ENCODE results near the gene SOX12. TPM values are rescaled to one million over a fixed set of nuclear protein-coding genes. Genes with fewer than 3 reads are reported as not detected.

The SOX12 gene
- total and polyA plus RNA-seq, 2 donors (not counting 1 experiment from before 2014, with no cell fraction given) = 5.3 to 13.6 TPM

- ATAC-seq (ENCODE audit: low read depth) (no peak), DNase-seq (peak; percentile 72)
- CTCF ChIA-PET = interaction anchor here (1.2 to 7.5 kb wide), 2 partner anchors 27 to 33 kb away, joined by 3 to 58 read pairs; partner anchors contain the start of gene ZCCHC3
- no peaks in the 10 kb centered on the region for H3K27me3 Mint-ChIP-seq
- H3K27ac Mint-ChIP-seq = peak overlapping the region; percentile 80
- Histone ChIP-seq H3K4me3 (ENCODE audit: control extremely low read depth in 1 of 5, extremely low read depth in 1 of 5, insufficient read depth in 1 of 5, low read depth in 2 of 5, low read length in 4 of 5) (peak overlapping the region; percentile 47 to 79 (median 68)), H4K20me1 (ENCODE audit: control insufficient read depth, insufficient read depth, low read length, poor library complexity, severe bottlenecking) (peaks cover 24% of the 10 kb centered on the region), H3K9me3 (ENCODE audit: control extremely low read depth in 1 of 3, control insufficient read depth in 2 of 3, insufficient read depth in 1 of 3, low read length in 2 of 3) (peaks cover 0 to 4% (median 0%) of the 10 kb centered on the region in 3 donors), H3K36me3 (replicated peaks in 1 of 2; ENCODE audit: control extremely low read depth in 1 of 2, control insufficient read depth in 1 of 2, extremely low read depth in 1 of 2, insufficient read depth in 2 of 2, low read length in 1 of 2) (peaks cover 0 to 3% of the 10 kb centered on the region in 2 experiments), H3K4me2 (replicated peaks; ENCODE audit: low read depth, low read length, poor library complexity, severe bottlenecking) (peak overlapping the region; percentile 97), H2AFZ (ENCODE audit: insufficient read depth, low read depth, low read length, poor library complexity, severe bottlenecking) (peak overlapping the region; percentile 91), H3K79me2 (ENCODE audit: control insufficient read depth, insufficient read depth, low read length) (no peaks in the 10 kb centered on the region), H3K27me3 (replicated peaks in 1 of 4; ENCODE audit: control extremely low read depth in 1 of 4, control insufficient read depth in 3 of 4, insufficient read depth in 4 of 4, low read length in 3 of 4) (no peaks in the 10 kb centered on the region), H3K4me1 (ENCODE audit: control insufficient read depth in 2 of 2, insufficient read depth in 2 of 2, low read length in 2 of 2) (peaks cover 26 to 42% of the 10 kb centered on the region in 2 donors), H3K27ac (ENCODE audit: low read length in 2 of 2) (peak overlapping the region in 1 of 2 donors; percentile 48), H3K9ac (ENCODE audit: low read length) (peak overlapping the region; percentile 79)
- POLR2A ChIA-PET = interaction anchor here (0.6 to 4.8 kb wide), 3 partner anchors 26 to 373 kb away, joined by 4 to 35 read pairs (median 10); partner anchors contain the start of gene ZCCHC3
- H3K9me3 Mint-ChIP-seq (ENCODE audit: insufficient read depth) = no peaks in the 10 kb centered on the region
- intact Hi-C loops (cut with micrococcal nuclease) = loop anchor here (1.0 kb wide), 1 partner anchor 217 kb away; the partner anchor contains the start of gene CSNK2A1
- TF ChIP-seq, protein P1, sequence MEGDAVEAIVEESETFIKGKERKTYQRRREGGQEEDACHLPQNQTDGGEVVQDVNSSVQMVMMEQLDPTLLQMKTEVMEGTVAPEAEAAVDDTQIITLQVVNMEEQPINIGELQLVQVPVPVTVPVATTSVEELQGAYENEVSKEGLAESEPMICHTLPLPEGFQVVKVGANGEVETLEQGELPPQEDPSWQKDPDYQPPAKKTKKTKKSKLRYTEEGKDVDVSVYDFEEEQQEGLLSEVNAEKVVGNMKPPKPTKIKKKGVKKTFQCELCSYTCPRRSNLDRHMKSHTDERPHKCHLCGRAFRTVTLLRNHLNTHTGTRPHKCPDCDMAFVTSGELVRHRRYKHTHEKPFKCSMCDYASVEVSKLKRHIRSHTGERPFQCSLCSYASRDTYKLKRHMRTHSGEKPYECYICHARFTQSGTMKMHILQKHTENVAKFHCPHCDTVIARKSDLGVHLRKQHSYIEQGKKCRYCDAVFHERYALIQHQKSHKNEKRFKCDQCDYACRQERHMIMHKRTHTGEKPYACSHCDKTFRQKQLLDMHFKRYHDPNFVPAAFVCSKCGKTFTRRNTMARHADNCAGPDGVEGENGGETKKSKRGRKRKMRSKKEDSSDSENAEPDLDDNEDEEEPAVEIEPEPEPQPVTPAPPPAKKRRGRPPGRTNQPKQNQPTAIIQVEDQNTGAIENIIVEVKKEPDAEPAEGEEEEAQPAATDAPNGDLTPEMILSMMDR (IDR thresholded peaks at IDR 0.05) = no peak
- TF ChIP-seq EZH2 (IDR thresholded peaks at IDR 0.05; ENCODE audit: borderline replicate concordance, insufficient read depth, low read depth, low read length, poor library complexity, severe bottlenecking) = no peak
- whole genome bisulfite sequencing (ENCODE audit: insufficient coverage) = under 1% methylated on average over 33 of the region's 38 CpGs
- H3K4me1 Mint-ChIP-seq = peaks cover 36% of the 10 kb centered on the region
- peak overlapping the region; percentile 79 for H3K4me3 Mint-ChIP-seq
These were observed 1.4 kb downstream of the SOX12 start for GRCh38 chr20:326645-327185.

Data from B cell (primary cell).